Fibroblast of lung (primary cell): ENCODE measurements around the gene C1orf105. TPM values are rescaled to one million over a fixed set of nuclear protein-coding genes. Genes with fewer than 3 reads are reported as not detected.

ENCODE experiments used
- DNase-seq, 2 donors: peaks; one replicate each; pipeline versions ENCODE4 v3.0.0 to v3.0.0-alpha.2; 2010; ENCODE audit warnings: low read depth in 2 of 2
- H2AFZ ChIP-seq: 2 replicates; pipeline ENCODE4 v1.5.1; 2012; ENCODE audit warnings: low read length, control low read depth, inconsistent platforms
- H3K27ac ChIP-seq: 2 replicates; pipeline ENCODE4 v1.5.1; 2011; ENCODE audit warnings: low read length, control low read depth; ENCODE audit not compliant: insufficient read depth
- H3K27me3 ChIP-seq: 2 replicates; pipeline ENCODE4 v1.5.1; 2011; ENCODE audit warnings: mild to moderate bottlenecking, low read length; ENCODE audit not compliant: control insufficient read depth, insufficient read depth
- H3K36me3 ChIP-seq: 2 replicates; pipeline ENCODE4 v1.5.1; 2011; ENCODE audit warnings: low read length; ENCODE audit not compliant: control insufficient read depth, insufficient read depth
- H3K4me1 ChIP-seq: 2 replicates; pipeline ENCODE4 v1.5.1; 2011; ENCODE audit warnings: low read length; ENCODE audit not compliant: control insufficient read depth, insufficient read depth; ENCODE audit errors: extremely low read depth
- H3K4me2 ChIP-seq: 2 replicates; pipeline ENCODE4 v1.5.1; 2011; ENCODE audit warnings: low read length, control low read depth; ENCODE audit not compliant: insufficient read depth; ENCODE audit errors: extremely low read depth
- H3K4me3 ChIP-seq, 4 experiments: fragments of 200-600 bp in 1 of 4; sonication (generic) in 1 of 4; replicated peaks in 1 of 4; 2 replicates each; pipeline ENCODE4 v1.5.1; 2011 to 2016; ENCODE audit warnings: low read length in 4 of 4, low read depth in 3 of 4, mild to moderate bottlenecking in 3 of 4, control low read depth in 2 of 4, inconsistent platforms in 1 of 4, mixed read lengths in 1 of 4; ENCODE audit not compliant: insufficient read depth in 1 of 4; ENCODE audit errors: control extremely low read depth in 1 of 4
- H3K79me2 ChIP-seq: 2 replicates; pipeline ENCODE4 v1.5.1; 2012; ENCODE audit warnings: mild to moderate bottlenecking, low read length, inconsistent platforms; ENCODE audit not compliant: control insufficient read depth, insufficient read depth
- H3K9ac ChIP-seq: 2 replicates; pipeline ENCODE4 v1.5.1; 2011; ENCODE audit warnings: mild to moderate bottlenecking, low read length, control low read depth; ENCODE audit not compliant: insufficient read depth
- H3K9me3 ChIP-seq: 2 replicates; pipeline ENCODE4 v1.5.1; 2012; ENCODE audit warnings: low read depth, low read length; ENCODE audit not compliant: control insufficient read depth, insufficient read depth
- H4K20me1 ChIP-seq: 2 replicates; pipeline ENCODE4 v1.5.1; 2011; ENCODE audit warnings: low read length; ENCODE audit not compliant: control insufficient read depth, insufficient read depth; ENCODE audit errors: extremely low read depth
- CTCF ChIP-seq, 2 donors: IDR thresholded peaks in 1 of 2; conservative IDR thresholded peaks in 1 of 2; 1 replicate in 1 of 2; 2 replicates in 1 of 2; pipeline ENCODE4 v1.5.1; 2011 to 2012; ENCODE audit warnings: low read length in 2 of 2, control low read depth in 1 of 2, inconsistent platforms in 1 of 2, low read depth in 1 of 2, mild to moderate bottlenecking in 1 of 2
- EZH2 ChIP-seq: IDR thresholded peaks from 2 replicates; pipeline ENCODE4 v1.5.1; 2012; ENCODE audit warnings: low read length, control low read depth, mild to moderate bottlenecking; ENCODE audit errors: missing control alignments
- polyA plus RNA-seq, 2 donors: library from polyadenylated mRNA; depleted of rRNA in 1 of 2; stranded (reverse) in 1 of 2; unstranded in 1 of 2; fragments of >200 nt; gene quantifications; 2 replicates each; pipeline ENCODE4 v1.2.1, GENCODE V29; 2011 to 2012; ENCODE audit warnings: missing spikeins in 1 of 2
- total RNA-seq: library from RNA; depleted of rRNA; stranded (reverse); fragments of >200 nt; gene quantifications from 2 replicates; pipeline ENCODE4 v1.2.1, GENCODE V29; 2014

The C1orf105 gene
- total and polyA plus RNA-seq, 2 donors (not counting 1 experiment from before 2014, with no cell fraction given), result not detected

GRCh38 chr1:172382990-172383389 lies 37.5 kb upstream of the C1orf105 start:
- Histone ChIP-seq H3K4me2 (no peak overlapping the region), H3K27ac (no peak overlapping the region), H3K79me2 (no peaks in the 10 kb centered on the region), H2AFZ (no peak overlapping the region), H3K4me3 (no peak overlapping the region), H3K36me3 (no peaks in the 10 kb centered on the region), H3K27me3 (no peaks in the 10 kb centered on the region), H3K9me3 (no peaks in the 10 kb centered on the region), H4K20me1 (no peaks in the 10 kb centered on the region), H3K9ac (no peak overlapping the region), H3K4me1 (peaks cover 8% of the 10 kb centered on the region)
- no peak for TF ChIP-seq CTCF (conservative IDR thresholded peaks at IDR 0.05 in 1 of 2, IDR thresholded peaks at IDR 0.05 in 1 of 2; ENCODE audit: low read depth in 1 of 2, low read length in 2 of 2)
- TF ChIP-seq EZH2, result no peak
- no peak for DNase-seq

GRCh38 chr1:172383536-172383935 lies 36.9 kb upstream of the C1orf105 start:
- H2AFZ ChIP-seq, result peak overlapping the region; percentile 60
- TF ChIP-seq EZH2 (no peak), CTCF (conservative IDR thresholded peaks at IDR 0.05 in 1 of 2, IDR thresholded peaks at IDR 0.05 in 1 of 2; ENCODE audit: low read depth in 1 of 2, low read length in 2 of 2) (no peak)
- no peak overlapping the region for H3K9ac ChIP-seq
- no peaks in the 10 kb centered on the region for H3K79me2 ChIP-seq
- no peak overlapping the region for H3K27ac ChIP-seq
- DNase-seq, result peak; percentile 53 to 88
- no peaks in the 10 kb centered on the region for H4K20me1 ChIP-seq
- H3K36me3 ChIP-seq, result no peaks in the 10 kb centered on the region
- no peak overlapping the region for H3K4me3 ChIP-seq
- H3K4me2 ChIP-seq, result peak overlapping the region; percentile 37
- peaks cover 8% of the 10 kb centered on the region for H3K4me1 ChIP-seq
- H3K9me3 ChIP-seq, result no peaks in the 10 kb centered on the region
- H3K27me3 ChIP-seq, result no peaks in the 10 kb centered on the region

DNA sequence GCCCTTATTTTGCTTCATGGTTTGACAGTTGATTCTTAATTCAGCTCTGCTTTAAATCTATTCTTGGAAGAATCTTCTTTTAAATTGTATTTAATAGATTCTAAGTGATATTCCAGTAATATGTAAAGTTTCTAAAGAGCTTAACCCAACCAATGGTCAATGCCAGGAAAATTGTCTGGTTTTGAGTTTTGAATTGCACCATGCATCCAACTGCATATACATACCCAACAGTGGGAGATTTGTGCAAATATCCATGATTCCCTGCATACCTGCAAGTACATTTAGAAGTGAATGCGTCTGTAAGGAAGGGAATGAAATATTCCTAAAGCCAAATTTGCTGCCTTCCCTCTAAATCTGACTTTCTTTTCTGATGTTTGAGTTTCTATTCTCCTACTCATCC lies 35.8 kb upstream of the C1orf105 start:
- TF ChIP-seq CTCF (conservative IDR thresholded peaks at IDR 0.05 in 1 of 2, IDR thresholded peaks at IDR 0.05 in 1 of 2; ENCODE audit: low read depth in 1 of 2, low read length in 2 of 2) (no peak), EZH2 (no peak)
- no peaks in the 10 kb centered on the region for H3K27me3 ChIP-seq

More for the DNA sequence above, 35.8 kb upstream of the C1orf105 start:
- no peak for DNase-seq
- Histone ChIP-seq H3K9me3 (no peaks in the 10 kb centered on the region), H4K20me1 (no peaks in the 10 kb centered on the region), H3K4me3 (no peak overlapping the region), H3K27ac (no peak overlapping the region), H3K4me2 (no peak overlapping the region), H2AFZ (no peak overlapping the region), H3K79me2 (no peaks in the 10 kb centered on the region), H3K36me3 (no peaks in the 10 kb centered on the region), H3K4me1 (peaks cover 8% of the 10 kb centered on the region), H3K9ac (no peak overlapping the region)
